Transverse colon (tissue), 4 donors: ENCODE measurements around the gene RALGPS2. TPM values are rescaled to one million over a fixed set of nuclear protein-coding genes. Genes with fewer than 3 reads are reported as not detected.

Experiments used
- DNase-seq: peaks from one replicate; pipeline ENCODE4 v3.0.0-alpha.2; 2019
- H3K27ac ChIP-seq, 4 donors: fragments of 200-600 bp; sonication (generic); 2 replicates each; pipeline ENCODE4 v1.5.1; 2016 to 2018; ENCODE audit warnings: inconsistent platforms in 4 of 4
- H3K27me3 ChIP-seq: fragments of 200-600 bp; sonication (generic); 2 replicates; pipeline ENCODE4 v1.5.1; 2017; ENCODE audit warnings: inconsistent platforms
- H3K36me3 ChIP-seq, 4 donors: fragments of 200-600 bp; sonication (generic); 2 replicates each; pipeline ENCODE4 v1.5.1; 2017 to 2019; ENCODE audit warnings: inconsistent platforms in 4 of 4
- H3K4me1 ChIP-seq, 4 donors: fragments of 200-600 bp; sonication (generic); 2 replicates each; pipeline ENCODE4 v1.5.1; 2017 to 2020; ENCODE audit warnings: inconsistent platforms in 4 of 4
- H3K4me3 ChIP-seq, 4 donors: fragments of 200-600 bp; sonication (generic); 1 replicate in 1 of 4; 2 replicates in 3 of 4; pipeline versions ENCODE4 v1.5.1 to v1.6.1; 2017 to 2019; ENCODE audit warnings: inconsistent platforms in 4 of 4
- H3K9me3 ChIP-seq, 2 donors: fragments of 200-600 bp; sonication (generic); 2 replicates each; pipeline ENCODE4 v1.5.1; 2017 to 2019; ENCODE audit warnings: inconsistent platforms in 2 of 2
- CTCF ChIP-seq, 5 experiments: fragments of 200-600 bp in 3 of 5; fragments of 450-650 bp in 2 of 5; sonication (generic) in 3 of 5; IDR thresholded peaks; 1 replicate in 2 of 5; 2 replicates in 3 of 5; pipeline ENCODE4 v1.5.1; 2016 to 2017; ENCODE audit warnings: antibody characterized with exemption in 5 of 5, inconsistent platforms in 3 of 5, mild to moderate bottlenecking in 2 of 5, moderate library complexity in 1 of 5
- EP300 ChIP-seq: sonication (generic); formaldehyde crosslinking; IDR thresholded peaks from one replicate; pipeline ENCODE4 v1.6.1; 2017; ENCODE audit warnings: antibody characterized with exemption, low read depth
- POLR2A ChIP-seq: fragments of 450-650 bp; IDR thresholded peaks from one replicate; pipeline ENCODE4 v1.6.1; 2016; ENCODE audit warnings: antibody characterized with exemption, mild to moderate bottlenecking, moderate library complexity
- POLR2AphosphoS5 ChIP-seq, 3 donors: sonication (generic); formaldehyde crosslinking; IDR thresholded peaks; one replicate each; pipeline ENCODE4 v1.6.1; 2016; ENCODE audit warnings: antibody characterized with exemption in 3 of 3
- WGBS, 2 donors: methylation state at CpG; one replicate each; pipeline ENCODE4 v1.1.5; 2018; ENCODE audit warnings: low coverage in 1 of 2; 5-methylcytosine and 5-hydroxymethylcytosine counted together
- in situ Hi-C, 4 donors: fragments of 200-750 bp; cut with MboI; loops; one replicate each; pipeline versions ENCODE4 v1.15.0 to v1.15.1; 2017; ENCODE audit warnings: low sequenced_read_pairs in 3 of 4, low pct_ligation_motif_present in 1 of 4, low pct_unique_long_range_greater_than_20kb in 1 of 4
- intact Hi-C: fragments of 100-400 bp; cut with DNase I; formaldehyde crosslinking; loops from one replicate; pipeline ENCODE4 v1.15.1; 2023; ENCODE audit warnings: low total_unique reads
- total RNA-seq, 4 donors: library from RNA; depleted of rRNA; stranded (reverse); fragments of >200 nt; gene quantifications; one replicate each; pipeline ENCODE4 v1.1.0, GENCODE V29; 2016

RALGPS2 gene
- total RNA-seq, 4 donors from 2014 or later, result 21.5 to 50.8 (median 34.0) TPM

DNA sequence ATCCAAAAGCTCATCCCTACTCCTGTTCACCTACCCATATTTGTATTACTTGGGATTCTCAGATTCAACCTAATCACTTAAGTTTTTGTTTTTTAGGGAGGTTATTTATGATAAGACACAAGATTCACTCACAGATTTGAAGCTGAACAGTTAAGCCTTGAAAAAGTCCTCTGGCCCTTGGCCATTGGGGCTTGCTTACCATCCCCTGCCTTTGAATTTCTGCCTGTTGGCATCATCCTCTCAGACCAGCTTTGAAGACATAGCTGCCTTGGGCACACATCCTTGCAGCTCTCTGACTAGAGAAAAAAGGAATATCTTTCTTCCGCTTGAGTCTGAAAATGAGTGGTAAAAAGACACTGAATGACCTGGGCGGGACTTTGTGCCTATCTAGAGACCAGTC lies 41.8 kb upstream of the RALGPS2 start:
- WGBS, 2 donors, result 80 to 97% methylated on average over 2 of the region's 2 CpGs

DNA sequence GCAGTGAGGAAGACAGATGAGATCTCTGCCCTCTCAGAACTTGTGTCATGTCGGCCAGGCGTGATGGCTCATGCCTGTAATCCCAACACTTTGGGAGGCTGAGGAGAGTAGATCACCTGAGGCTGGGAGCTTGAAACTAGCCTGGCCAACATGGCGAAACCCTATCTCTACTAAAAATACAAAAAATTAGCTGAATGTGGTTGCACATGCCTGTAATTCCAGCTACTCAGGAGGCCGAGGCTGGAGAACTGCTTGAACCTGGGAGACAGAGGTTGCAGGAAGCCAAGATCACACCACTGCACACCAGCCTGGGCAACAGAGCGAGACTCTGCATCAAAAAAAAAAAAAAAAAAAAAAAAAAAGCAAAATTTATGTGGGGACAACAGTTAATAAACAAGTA lies 40.9 kb upstream of the RALGPS2 start:
- Histone ChIP-seq H3K4me3 (no peak overlapping the region), H3K27me3 (no peaks in the 10 kb centered on the region), H3K4me1 (no peaks in the 10 kb centered on the region), H3K36me3 (no peaks in the 10 kb centered on the region), H3K9me3 (no peaks in the 10 kb centered on the region), H3K27ac (no peak overlapping the region)
- in situ Hi-C loops, result no loop called here
- DNase-seq, result no peak
- no peak for TF ChIP-seq POLR2A
- intact Hi-C loops, result no loop called here
- WGBS, 2 donors, result 84 to 100% methylated on average over 1 to 5 of the region's 5 CpGs

More for the DNA sequence above, 41.8 kb upstream of the RALGPS2 start:
- no peaks in the 10 kb centered on the region for H3K9me3 ChIP-seq
- in situ Hi-C loops (no loop called here), intact Hi-C loops (no loop called here)
- TF ChIP-seq CTCF (IDR thresholded peaks at IDR 0.05) (no peak), POLR2A (no peak), EP300 (no peak), POLR2AphosphoS5 (IDR thresholded peaks at IDR 0.05) (no peak)
- H3K27me3 ChIP-seq, result no peaks in the 10 kb centered on the region
- H3K36me3 ChIP-seq, result no peaks in the 10 kb centered on the region
- no peak overlapping the region for H3K4me3 ChIP-seq
- no peaks in the 10 kb centered on the region for H3K4me1 ChIP-seq
- H3K27ac ChIP-seq, result no peak overlapping the region
- DNase-seq, result no peak

- in situ Hi-C loops, result no loop called here
- no peak overlapping the region for H3K4me3 ChIP-seq
These were observed 40.5 kb upstream of the RALGPS2 start for GRCh38 chr1:178684542-178685000.

GRCh38 chr1:178686407-178686806 lies 38.6 kb upstream of the RALGPS2 start:
- Histone ChIP-seq H3K4me3 (no peak overlapping the region), H3K36me3 (no peaks in the 10 kb centered on the region), H3K27me3 (no peaks in the 10 kb centered on the region), H3K9me3 (no peaks in the 10 kb centered on the region), H3K4me1 (no peaks in the 10 kb centered on the region), H3K27ac (no peak overlapping the region)
- TF ChIP-seq POLR2A (no peak), POLR2AphosphoS5 (IDR thresholded peaks at IDR 0.05) (no peak), EP300 (no peak), CTCF (IDR thresholded peaks at IDR 0.05) (no peak)
- intact Hi-C loops, result no loop called here
- in situ Hi-C loops, result no loop called here
- 83% methylated on average over 1 of the region's 1 CpG; no CpG with 5 or more reads in 1 of the 2 donors for WGBS, 2 donors
- DNase-seq, result no peak

More at GRCh38 chr1:178684542-178685000, 40.5 kb upstream of the RALGPS2 start:
- Histone ChIP-seq H3K27me3 (no peaks in the 10 kb centered on the region), H3K4me1 (no peaks in the 10 kb centered on the region), H3K27ac (no peak overlapping the region), H3K9me3 (no peaks in the 10 kb centered on the region), H3K36me3 (no peaks in the 10 kb centered on the region)
- 80 to 95% methylated on average over 1 of the region's 1 CpG for WGBS, 2 donors
- intact Hi-C loops, result no loop called here
- no peak for DNase-seq
- TF ChIP-seq POLR2AphosphoS5 (IDR thresholded peaks at IDR 0.05) (no peak), POLR2A (no peak), CTCF (IDR thresholded peaks at IDR 0.05) (no peak), EP300 (no peak)

GRCh38 chr1:178688244-178688643 lies 36.8 kb upstream of the RALGPS2 start:
- H3K4me3 ChIP-seq, result no peak overlapping the region
- H3K4me1 ChIP-seq, result no peaks in the 10 kb centered on the region
- no peaks in the 10 kb centered on the region for H3K36me3 ChIP-seq
- TF ChIP-seq POLR2AphosphoS5 (IDR thresholded peaks at IDR 0.05) (no peak), EP300 (no peak), CTCF (IDR thresholded peaks at IDR 0.05) (no peak), POLR2A (no peak)
- no peaks in the 10 kb centered on the region for H3K27me3 ChIP-seq
- no peak overlapping the region for H3K27ac ChIP-seq
- in situ Hi-C loops, result no loop called here
- no peaks in the 10 kb centered on the region for H3K9me3 ChIP-seq
- WGBS, 2 donors, result 78 to 80% methylated on average over 2 of the region's 2 CpGs
- intact Hi-C loops, result no loop called here
- DNase-seq, result no peak
